ENCODE measurements around the gene DDI2. TPM values are rescaled to one million over a fixed set of nuclear protein-coding genes. Genes with fewer than 3 reads are reported as not detected.

DDI2 gene
- total RNA-seq, 4 donors from 2014 or later, result 26.2 to 115 (median 43.7) TPM

GRCh38 chr1:15703562-15703961 lies 86.3 kb downstream of the DDI2 start:
- H3K27ac ChIP-seq, result peak overlapping the region; percentile 88 to 94
- H3K27me3 ChIP-seq, result no peaks in the 10 kb centered on the region
- peak overlapping the region in 1 of 2 donors; percentile 17 for H3K4me3 ChIP-seq
- peak; percentile 86 for DNase-seq
- peaks cover 18 to 26% of the 10 kb centered on the region in 2 donors for H3K4me1 ChIP-seq
- no peaks in the 10 kb centered on the region for H3K9me3 ChIP-seq
- H3K36me3 ChIP-seq, result no peaks in the 10 kb centered on the region
- intact Hi-C loops (cut with DNase I; ENCODE audit: low total_unique reads), result no loop called here
- TF ChIP-seq CTCF (IDR thresholded peaks at IDR 0.05) (no peak), POLR2A (IDR thresholded peaks at IDR 0.05) (peak; percentile 44 to 61)

GRCh38 chr1:15704526-15705183 lies 87.4 kb downstream of the DDI2 start:
- DNase-seq, result peak in 1 of 2 donors; percentile 40
- peak overlapping the region; percentile 88 to 94 for H3K27ac ChIP-seq
- H3K9me3 ChIP-seq, result no peaks in the 10 kb centered on the region
- H3K36me3 ChIP-seq, result no peaks in the 10 kb centered on the region
- H3K27me3 ChIP-seq, result no peaks in the 10 kb centered on the region
- TF ChIP-seq POLR2A (IDR thresholded peaks at IDR 0.05) (no peak), CTCF (IDR thresholded peaks at IDR 0.05) (no peak)
- peaks cover 18 to 26% of the 10 kb centered on the region in 2 donors for H3K4me1 ChIP-seq
- H3K4me3 ChIP-seq, result no peak overlapping the region
- intact Hi-C loops (cut with DNase I; ENCODE audit: low total_unique reads), result no loop called here

GRCh38 chr1:15705184-15705566 lies 87.9 kb downstream of the DDI2 start:
- intact Hi-C loops (cut with DNase I; ENCODE audit: low total_unique reads), result no loop called here
- no peak for DNase-seq
- H3K27ac ChIP-seq, result peak overlapping the region; percentile 88 to 94
- H3K36me3 ChIP-seq, result no peaks in the 10 kb centered on the region
- no peaks in the 10 kb centered on the region for H3K27me3 ChIP-seq
- peaks cover 18 to 26% of the 10 kb centered on the region in 2 donors for H3K4me1 ChIP-seq
- H3K9me3 ChIP-seq, result no peaks in the 10 kb centered on the region
- TF ChIP-seq POLR2A (IDR thresholded peaks at IDR 0.05), result no peak
- TF ChIP-seq CTCF (IDR thresholded peaks at IDR 0.05), result no peak
- H3K4me3 ChIP-seq, result no peak overlapping the region

- Histone ChIP-seq H3K27me3 (no peaks in the 10 kb centered on the region), H3K36me3 (no peaks in the 10 kb centered on the region), H3K4me3 (no peak overlapping the region), H3K9me3 (no peaks in the 10 kb centered on the region), H3K27ac (no peak overlapping the region), H3K4me1 (peaks cover 18 to 26% of the 10 kb centered on the region in 2 donors)
- intact Hi-C loops (cut with DNase I; ENCODE audit: low total_unique reads), result no loop called here
- no peak for DNase-seq
- TF ChIP-seq POLR2A (IDR thresholded peaks at IDR 0.05) (no peak), CTCF (IDR thresholded peaks at IDR 0.05) (no peak)
Measured at GRCh38 chr1:15706751-15707150, 89.5 kb downstream of the DDI2 start.

GRCh38 chr1:15707239-15707925 lies 90.1 kb downstream of the DDI2 start:
- intact Hi-C loops (cut with DNase I; ENCODE audit: low total_unique reads), result no loop called here

More at GRCh38 chr1:15707239-15707925, 90.1 kb downstream of the DDI2 start:
- H3K9me3 ChIP-seq, result no peaks in the 10 kb centered on the region
- no peak overlapping the region for H3K27ac ChIP-seq
- peaks cover 18 to 26% of the 10 kb centered on the region in 2 donors for H3K4me1 ChIP-seq
- no peaks in the 10 kb centered on the region for H3K36me3 ChIP-seq
- no peak overlapping the region for H3K4me3 ChIP-seq
- H3K27me3 ChIP-seq, result no peaks in the 10 kb centered on the region
- DNase-seq, result no peak
- TF ChIP-seq POLR2A (IDR thresholded peaks at IDR 0.05), result no peak
- TF ChIP-seq CTCF (IDR thresholded peaks at IDR 0.05), result no peak

Data from uterus (tissue), 4 donors.